SK-N-SH treated with all-trans-retinoic acid at 6 μM for 48 hours (cell line): ENCODE data around the gene CELF5.
"Not testable (repeated sequence)": the region's sequence is repeated elsewhere in the genome, so short reads cannot be mapped to it uniquely, and the experiment has no call there.

ENCODE experiments used
- ATAC-seq: fragments of 200-7000 bp; cut with Tn5 transposase; 3 replicates; pipeline ENCODE4 v1.9.1; 2020; ENCODE audit warnings: mild to moderate bottlenecking, moderate library complexity
- ARNTL ChIP-seq: fragments of 450-650 bp; formaldehyde crosslinking; IDR thresholded peaks from 2 replicates; pipeline ENCODE4 v1.5.0; 2020; ENCODE audit warnings: low read depth, mild to moderate bottlenecking, moderate library complexity, borderline replicate concordance
- BACH2 ChIP-seq: fragments of 250-450 bp; sonication (Bioruptor Pico); IDR thresholded peaks from 2 replicates; pipeline ENCODE4 v1.9.0; 2021; ENCODE audit warnings: mild to moderate bottlenecking, borderline replicate concordance
- CSDC2 ChIP-seq: fragments of 250-450 bp; sonication (Bioruptor Pico); IDR thresholded peaks from 2 replicates; pipeline ENCODE4 v1.5.0; 2020; ENCODE audit warnings: mild to moderate bottlenecking, moderate library complexity
- ESRRG ChIP-seq: fragments of 250-450 bp; sonication (Bioruptor Pico); IDR thresholded peaks from 2 replicates; pipeline ENCODE4 v1.6.1; 2021; ENCODE audit warnings: mild to moderate bottlenecking
- GLIS3 ChIP-seq: fragments of 250-450 bp; sonication (Bioruptor Pico); IDR thresholded peaks from 2 replicates; pipeline ENCODE4 v1.5.0; 2020; ENCODE audit warnings: mild to moderate bottlenecking, moderate library complexity
- ISL1 ChIP-seq: fragments of 250-450 bp; sonication (Bioruptor Pico); IDR thresholded peaks from 2 replicates; pipeline ENCODE4 v2.1.2; 2022; ENCODE audit warnings: mild to moderate bottlenecking, moderate library complexity
- OSR1 ChIP-seq: fragments of 250-450 bp; sonication (Bioruptor Pico); IDR thresholded peaks from 2 replicates; pipeline ENCODE4 v1.8.0; 2022; ENCODE audit warnings: moderate library complexity, mild to moderate bottlenecking, inconsistent platforms
- PPARA ChIP-seq: fragments of 250-450 bp; sonication (Bioruptor Pico); IDR thresholded peaks from 2 replicates; pipeline ENCODE4 v1.5.0; 2020; ENCODE audit warnings: mild to moderate bottlenecking, borderline replicate concordance
- RARB ChIP-seq: fragments of 250-450 bp; sonication (Bioruptor Pico); IDR thresholded peaks from 2 replicates; pipeline ENCODE4 v1.8.0; 2021; ENCODE audit warnings: mild to moderate bottlenecking, moderate library complexity
- TCF4 ChIP-seq: fragments of 250-450 bp; sonication (Bioruptor Pico); IDR thresholded peaks from 2 replicates; pipeline ENCODE4 v1.8.0; 2021; ENCODE audit warnings: mild to moderate bottlenecking, moderate library complexity, borderline replicate concordance
- ZC3H10 ChIP-seq: fragments of 250-450 bp; sonication (Bioruptor Pico); IDR thresholded peaks from 2 replicates; pipeline ENCODE4 v1.5.1; 2021; ENCODE audit warnings: mild to moderate bottlenecking, moderate library complexity
- ZFP3 ChIP-seq: fragments of 250-450 bp; sonication (Bioruptor Pico); IDR thresholded peaks from 2 replicates; pipeline ENCODE4 v1.5.0; 2020; ENCODE audit warnings: mild to moderate bottlenecking, moderate library complexity
- ZFP30 ChIP-seq: fragments of 450-650 bp; formaldehyde crosslinking; IDR thresholded peaks from 2 replicates; pipeline ENCODE4 v1.5.0; 2022; ENCODE audit warnings: mild to moderate bottlenecking, moderate library complexity
- ZNF565 ChIP-seq: fragments of 450-650 bp; formaldehyde crosslinking; conservative IDR thresholded peaks from 2 replicates; pipeline ENCODE4 v1.5.0; 2020; ENCODE audit warnings: low read depth, mild to moderate bottlenecking, moderate library complexity
- ZNF8 ChIP-seq: fragments of 450-650 bp; formaldehyde crosslinking; IDR thresholded peaks from 2 replicates; pipeline ENCODE4 v1.5.0; 2020; ENCODE audit warnings: mild to moderate bottlenecking, moderate library complexity
- TF ChIP-seq, protein P1 (sequence below): fragments of 250-450 bp; sonication (Bioruptor Pico); IDR thresholded peaks from 2 replicates; pipeline ENCODE4 v1.5.0; 2020; ENCODE audit warnings: mild to moderate bottlenecking, moderate library complexity
- TF ChIP-seq, protein P2 (sequence below): fragments of 250-450 bp; sonication (Bioruptor Pico); IDR thresholded peaks from 2 replicates; pipeline ENCODE4 v1.5.1; 2020; ENCODE audit warnings: low read depth, mild to moderate bottlenecking, moderate library complexity
- TF ChIP-seq, protein P3 (sequence below): fragments of 250-450 bp; sonication (Bioruptor Pico); IDR thresholded peaks from 2 replicates; pipeline ENCODE4 v1.8.0; 2020; ENCODE audit warnings: mild to moderate bottlenecking, moderate library complexity, borderline replicate concordance
- TF ChIP-seq, protein P4 (sequence below): fragments of 250-450 bp; sonication (Bioruptor Pico); IDR thresholded peaks from 2 replicates; pipeline ENCODE4 v1.8.0; 2021; ENCODE audit warnings: low read depth, mild to moderate bottlenecking, moderate library complexity, borderline replicate concordance
- TF ChIP-seq, protein P5 (sequence below): fragments of 250-450 bp; sonication (Bioruptor Pico); IDR thresholded peaks from 2 replicates; pipeline ENCODE4 v1.5.1; 2021; ENCODE audit warnings: mild to moderate bottlenecking, moderate library complexity

Gene CELF5

DNA sequence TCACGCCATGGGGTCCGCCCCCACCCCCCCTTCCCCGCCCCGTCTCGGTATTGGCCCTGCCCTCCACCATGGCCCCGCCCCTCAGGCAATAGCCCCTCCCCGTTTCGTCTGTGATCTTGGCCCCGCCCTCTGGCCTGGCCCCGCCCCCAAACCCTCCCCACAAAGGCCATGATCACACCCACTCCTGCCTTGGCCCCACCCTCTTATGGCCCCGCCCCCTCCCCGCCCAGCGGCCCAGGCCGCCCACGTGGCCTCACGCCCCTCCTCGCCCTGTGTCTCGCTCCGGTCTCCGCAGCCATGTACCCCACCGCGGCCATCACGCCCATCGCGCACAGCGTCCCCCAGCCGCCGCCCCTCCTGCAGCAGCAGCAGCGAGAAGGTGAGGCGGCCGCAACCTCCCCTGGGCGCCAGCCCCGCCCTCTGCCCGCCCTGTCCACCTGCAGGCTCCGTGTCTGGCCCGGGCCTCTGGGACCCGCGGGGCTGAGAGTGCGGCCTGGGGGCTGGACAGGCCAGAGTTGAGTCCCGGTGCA, 61.3 kb downstream of the CELF5 start:
- TF ChIP-seq ZNF565 (CRISPR knock-in tag), result no peak
- TF ChIP-seq, all 23 proteins: peak for 0
- no peak; the same call in 1 of the 3 replicates for ATAC-seq

DNA sequence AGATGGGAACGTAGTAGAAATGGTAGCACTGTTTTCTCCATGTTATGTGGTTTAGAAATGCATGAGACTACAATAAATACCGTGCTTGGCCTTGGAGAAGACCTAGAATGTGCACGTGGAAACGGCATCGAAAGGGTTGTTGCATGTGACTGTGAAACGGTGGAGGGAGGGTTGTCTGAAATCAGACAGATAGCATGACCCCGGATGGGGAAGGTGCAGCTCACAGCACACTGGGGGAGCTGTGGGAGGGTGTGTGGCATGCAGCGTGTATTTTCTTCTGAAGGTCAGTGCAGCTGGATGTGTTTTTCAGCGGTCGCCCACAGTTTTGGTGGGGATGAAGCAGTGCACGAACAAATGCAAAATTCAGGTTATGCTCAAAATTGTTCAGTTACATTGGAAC, 63.4 kb downstream of the CELF5 start:
- TF ChIP-seq CSDC2, result no peak
- TF ChIP-seq, protein P1, sequence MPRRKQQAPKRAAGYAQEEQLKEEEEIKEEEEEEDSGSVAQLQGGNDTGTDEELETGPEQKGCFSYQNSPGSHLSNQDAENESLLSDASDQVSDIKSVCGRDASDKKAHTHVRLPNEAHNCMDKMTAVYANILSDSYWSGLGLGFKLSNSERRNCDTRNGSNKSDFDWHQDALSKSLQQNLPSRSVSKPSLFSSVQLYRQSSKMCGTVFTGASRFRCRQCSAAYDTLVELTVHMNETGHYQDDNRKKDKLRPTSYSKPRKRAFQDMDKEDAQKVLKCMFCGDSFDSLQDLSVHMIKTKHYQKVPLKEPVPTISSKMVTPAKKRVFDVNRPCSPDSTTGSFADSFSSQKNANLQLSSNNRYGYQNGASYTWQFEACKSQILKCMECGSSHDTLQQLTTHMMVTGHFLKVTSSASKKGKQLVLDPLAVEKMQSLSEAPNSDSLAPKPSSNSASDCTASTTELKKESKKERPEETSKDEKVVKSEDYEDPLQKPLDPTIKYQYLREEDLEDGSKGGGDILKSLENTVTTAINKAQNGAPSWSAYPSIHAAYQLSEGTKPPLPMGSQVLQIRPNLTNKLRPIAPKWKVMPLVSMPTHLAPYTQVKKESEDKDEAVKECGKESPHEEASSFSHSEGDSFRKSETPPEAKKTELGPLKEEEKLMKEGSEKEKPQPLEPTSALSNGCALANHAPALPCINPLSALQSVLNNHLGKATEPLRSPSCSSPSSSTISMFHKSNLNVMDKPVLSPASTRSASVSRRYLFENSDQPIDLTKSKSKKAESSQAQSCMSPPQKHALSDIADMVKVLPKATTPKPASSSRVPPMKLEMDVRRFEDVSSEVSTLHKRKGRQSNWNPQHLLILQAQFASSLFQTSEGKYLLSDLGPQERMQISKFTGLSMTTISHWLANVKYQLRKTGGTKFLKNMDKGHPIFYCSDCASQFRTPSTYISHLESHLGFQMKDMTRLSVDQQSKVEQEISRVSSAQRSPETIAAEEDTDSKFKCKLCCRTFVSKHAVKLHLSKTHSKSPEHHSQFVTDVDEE (CRISPR knock-in tag), result no peak
- TF ChIP-seq, protein P2, sequence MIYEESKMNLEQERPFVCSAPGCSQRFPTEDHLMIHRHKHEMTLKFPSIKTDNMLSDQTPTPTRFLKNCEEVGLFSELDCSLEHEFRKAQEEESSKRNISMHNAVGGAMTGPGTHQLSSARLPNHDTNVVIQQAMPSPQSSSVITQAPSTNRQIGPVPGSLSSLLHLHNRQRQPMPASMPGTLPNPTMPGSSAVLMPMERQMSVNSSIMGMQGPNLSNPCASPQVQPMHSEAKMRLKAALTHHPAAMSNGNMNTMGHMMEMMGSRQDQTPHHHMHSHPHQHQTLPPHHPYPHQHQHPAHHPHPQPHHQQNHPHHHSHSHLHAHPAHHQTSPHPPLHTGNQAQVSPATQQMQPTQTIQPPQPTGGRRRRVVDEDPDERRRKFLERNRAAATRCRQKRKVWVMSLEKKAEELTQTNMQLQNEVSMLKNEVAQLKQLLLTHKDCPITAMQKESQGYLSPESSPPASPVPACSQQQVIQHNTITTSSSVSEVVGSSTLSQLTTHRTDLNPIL (CRISPR knock-in tag), result no peak
- no peak for TF ChIP-seq PPARA (CRISPR knock-in tag)
- no peak for TF ChIP-seq ZFP30 (CRISPR knock-in tag)
- TF ChIP-seq TCF4 (CRISPR knock-in tag), result no peak
- no peak for TF ChIP-seq ARNTL
- no peak for TF ChIP-seq ISL1
- no peak for TF ChIP-seq ZNF8 (CRISPR knock-in tag)
- no peak for TF ChIP-seq ESRRG (CRISPR knock-in tag)
- TF ChIP-seq ZC3H10, result no peak
- no peak for TF ChIP-seq OSR1 (CRISPR knock-in tag)
- no peak for TF ChIP-seq BACH2 (CRISPR knock-in tag)
- TF ChIP-seq, protein P3, sequence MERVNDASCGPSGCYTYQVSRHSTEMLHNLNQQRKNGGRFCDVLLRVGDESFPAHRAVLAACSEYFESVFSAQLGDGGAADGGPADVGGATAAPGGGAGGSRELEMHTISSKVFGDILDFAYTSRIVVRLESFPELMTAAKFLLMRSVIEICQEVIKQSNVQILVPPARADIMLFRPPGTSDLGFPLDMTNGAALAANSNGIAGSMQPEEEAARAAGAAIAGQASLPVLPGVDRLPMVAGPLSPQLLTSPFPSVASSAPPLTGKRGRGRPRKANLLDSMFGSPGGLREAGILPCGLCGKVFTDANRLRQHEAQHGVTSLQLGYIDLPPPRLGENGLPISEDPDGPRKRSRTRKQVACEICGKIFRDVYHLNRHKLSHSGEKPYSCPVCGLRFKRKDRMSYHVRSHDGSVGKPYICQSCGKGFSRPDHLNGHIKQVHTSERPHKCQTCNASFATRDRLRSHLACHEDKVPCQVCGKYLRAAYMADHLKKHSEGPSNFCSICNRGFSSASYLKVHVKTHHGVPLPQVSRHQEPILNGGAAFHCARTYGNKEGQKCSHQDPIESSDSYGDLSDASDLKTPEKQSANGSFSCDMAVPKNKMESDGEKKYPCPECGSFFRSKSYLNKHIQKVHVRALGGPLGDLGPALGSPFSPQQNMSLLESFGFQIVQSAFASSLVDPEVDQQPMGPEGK, result no peak
- TF ChIP-seq RARB (CRISPR knock-in tag), result no peak
- TF ChIP-seq, protein P4, sequence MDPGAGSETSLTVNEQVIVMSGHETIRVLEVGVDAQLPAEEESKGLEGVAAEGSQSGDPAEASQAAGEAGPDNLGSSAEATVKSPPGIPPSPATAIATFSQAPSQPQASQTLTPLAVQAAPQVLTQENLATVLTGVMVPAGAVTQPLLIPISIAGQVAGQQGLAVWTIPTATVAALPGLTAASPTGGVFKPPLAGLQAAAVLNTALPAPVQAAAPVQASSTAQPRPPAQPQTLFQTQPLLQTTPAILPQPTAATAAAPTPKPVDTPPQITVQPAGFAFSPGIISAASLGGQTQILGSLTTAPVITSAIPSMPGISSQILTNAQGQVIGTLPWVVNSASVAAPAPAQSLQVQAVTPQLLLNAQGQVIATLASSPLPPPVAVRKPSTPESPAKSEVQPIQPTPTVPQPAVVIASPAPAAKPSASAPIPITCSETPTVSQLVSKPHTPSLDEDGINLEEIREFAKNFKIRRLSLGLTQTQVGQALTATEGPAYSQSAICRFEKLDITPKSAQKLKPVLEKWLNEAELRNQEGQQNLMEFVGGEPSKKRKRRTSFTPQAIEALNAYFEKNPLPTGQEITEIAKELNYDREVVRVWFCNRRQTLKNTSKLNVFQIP, result no peak
- TF ChIP-seq, protein P5, sequence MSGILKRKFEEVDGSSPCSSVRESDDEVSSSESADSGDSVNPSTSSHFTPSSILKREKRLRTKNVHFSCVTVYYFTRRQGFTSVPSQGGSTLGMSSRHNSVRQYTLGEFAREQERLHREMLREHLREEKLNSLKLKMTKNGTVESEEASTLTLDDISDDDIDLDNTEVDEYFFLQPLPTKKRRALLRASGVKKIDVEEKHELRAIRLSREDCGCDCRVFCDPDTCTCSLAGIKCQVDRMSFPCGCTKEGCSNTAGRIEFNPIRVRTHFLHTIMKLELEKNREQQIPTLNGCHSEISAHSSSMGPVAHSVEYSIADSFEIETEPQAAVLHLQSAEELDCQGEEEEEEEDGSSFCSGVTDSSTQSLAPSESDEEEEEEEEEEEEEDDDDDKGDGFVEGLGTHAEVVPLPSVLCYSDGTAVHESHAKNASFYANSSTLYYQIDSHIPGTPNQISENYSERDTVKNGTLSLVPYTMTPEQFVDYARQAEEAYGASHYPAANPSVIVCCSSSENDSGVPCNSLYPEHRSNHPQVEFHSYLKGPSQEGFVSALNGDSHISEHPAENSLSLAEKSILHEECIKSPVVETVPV, result no peak
- TF ChIP-seq ZFP3 (CRISPR knock-in tag), result no peak
- TF ChIP-seq ZNF565 (CRISPR knock-in tag), result no peak
- ATAC-seq, result no peak

DNA sequence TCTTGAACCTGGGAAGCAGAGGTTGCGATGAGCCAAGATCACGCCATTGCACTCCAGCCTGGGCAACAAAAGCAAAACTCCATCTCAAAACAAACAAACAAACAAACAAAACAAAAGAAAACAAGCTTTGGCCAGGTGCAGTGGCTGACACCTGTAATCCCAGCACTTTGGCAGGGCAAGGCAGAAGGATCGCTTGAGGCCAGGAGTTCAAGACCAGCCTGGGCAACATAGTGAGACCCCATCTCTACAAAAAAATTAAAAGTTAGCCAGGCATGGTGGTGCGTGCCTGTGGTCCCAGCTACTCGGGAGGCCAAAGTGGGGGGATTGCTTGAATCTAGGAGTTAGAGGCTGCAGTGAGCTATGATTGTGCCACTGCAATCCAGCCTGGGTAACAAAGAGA, 64.0 kb downstream of the CELF5 start:
- not testable (repeated sequence) for ATAC-seq

DNA sequence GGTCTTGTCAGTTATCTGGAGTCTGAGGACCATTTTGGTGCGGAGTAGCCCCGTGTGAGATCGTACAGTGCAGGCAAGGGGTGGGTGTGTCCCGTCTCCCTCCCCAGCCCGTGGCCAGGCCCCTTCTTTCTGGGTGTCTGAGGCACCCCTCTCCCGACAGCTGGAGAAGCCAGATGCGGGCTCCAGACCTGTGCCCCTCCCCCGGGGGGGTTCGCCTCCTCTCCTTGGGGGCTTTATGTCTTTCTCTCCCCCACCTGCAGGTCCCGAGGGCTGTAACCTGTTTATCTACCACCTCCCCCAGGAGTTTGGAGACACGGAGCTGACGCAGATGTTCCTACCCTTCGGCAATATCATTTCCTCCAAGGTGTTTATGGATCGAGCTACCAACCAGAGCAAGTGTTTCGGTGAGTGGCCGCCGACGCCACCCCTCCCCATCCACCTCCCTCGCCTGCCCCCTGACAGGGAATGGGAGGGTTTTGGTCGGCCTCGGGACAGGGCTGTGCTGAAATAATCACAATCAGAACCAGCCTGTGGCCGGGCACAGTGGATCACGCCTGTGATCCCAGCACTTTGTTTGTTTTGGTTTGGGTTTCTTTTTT, 65.6 kb downstream of the CELF5 start:
- TF ChIP-seq, protein P3, result no peak
- no peak for TF ChIP-seq GLIS3 (CRISPR knock-in tag)
- no peak for TF ChIP-seq TCF4 (CRISPR knock-in tag)
- TF ChIP-seq, protein P5, result no peak
- no peak for TF ChIP-seq ZFP30 (CRISPR knock-in tag)
- TF ChIP-seq, protein P4, result no peak
- TF ChIP-seq ZFP3 (CRISPR knock-in tag), result no peak
- no peak for TF ChIP-seq ZNF565 (CRISPR knock-in tag)
- ATAC-seq, result no peak

DNA sequence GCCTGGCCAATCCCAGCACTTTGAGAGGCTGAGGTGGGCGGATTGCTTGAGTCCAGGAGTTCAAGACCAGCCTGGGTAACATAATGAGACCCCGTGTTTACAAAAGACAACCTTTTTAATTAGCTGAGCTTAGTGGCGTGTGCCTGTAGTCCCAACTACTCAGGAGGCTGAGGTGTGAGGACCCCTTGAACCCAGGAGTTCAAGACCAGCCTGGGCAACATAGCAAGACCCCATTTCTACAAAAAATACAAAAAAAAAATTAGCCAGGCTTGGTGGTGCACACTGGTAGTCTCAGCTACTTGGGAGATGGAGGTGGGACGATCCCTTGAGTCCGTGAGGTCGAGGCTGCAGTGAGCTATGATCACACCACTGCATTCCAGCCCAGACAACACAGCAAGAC, 66.4 kb downstream of the CELF5 start:
- not testable (repeated sequence) for ATAC-seq
